NCI-H2107 treated with DMSO at 0.1 percent for 48 hours (cell line): ENCODE data around the gene BATF3.

Source experiments
- DNase-seq: peaks from one replicate; lab custom pipeline; 2025; ENCODE audit not compliant: unreplicated experiment; lab: John Stamatoyannopoulos, UW

Gene BATF3

DNA sequence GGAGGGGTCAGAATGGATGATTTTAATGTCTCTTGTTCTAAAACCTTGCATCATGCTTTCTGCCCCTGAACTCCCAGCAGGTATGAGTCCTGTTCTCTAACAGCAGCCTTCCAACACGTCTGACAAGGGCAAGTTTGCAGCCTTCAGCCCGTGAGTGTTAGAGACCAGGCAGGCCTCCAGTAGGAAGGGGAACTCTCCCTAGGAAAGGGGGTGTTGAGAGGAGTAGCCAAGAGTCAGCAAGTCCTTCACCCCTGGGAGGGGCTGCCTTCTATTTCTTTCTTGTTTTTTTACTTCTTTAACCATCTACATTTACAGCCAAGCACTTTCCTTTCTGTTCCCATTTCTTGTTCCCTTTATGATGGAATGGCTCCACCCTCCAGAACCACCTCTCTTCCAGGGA, 14.2 kb downstream of the BATF3 start:
- DNase-seq, result no peak

DNA sequence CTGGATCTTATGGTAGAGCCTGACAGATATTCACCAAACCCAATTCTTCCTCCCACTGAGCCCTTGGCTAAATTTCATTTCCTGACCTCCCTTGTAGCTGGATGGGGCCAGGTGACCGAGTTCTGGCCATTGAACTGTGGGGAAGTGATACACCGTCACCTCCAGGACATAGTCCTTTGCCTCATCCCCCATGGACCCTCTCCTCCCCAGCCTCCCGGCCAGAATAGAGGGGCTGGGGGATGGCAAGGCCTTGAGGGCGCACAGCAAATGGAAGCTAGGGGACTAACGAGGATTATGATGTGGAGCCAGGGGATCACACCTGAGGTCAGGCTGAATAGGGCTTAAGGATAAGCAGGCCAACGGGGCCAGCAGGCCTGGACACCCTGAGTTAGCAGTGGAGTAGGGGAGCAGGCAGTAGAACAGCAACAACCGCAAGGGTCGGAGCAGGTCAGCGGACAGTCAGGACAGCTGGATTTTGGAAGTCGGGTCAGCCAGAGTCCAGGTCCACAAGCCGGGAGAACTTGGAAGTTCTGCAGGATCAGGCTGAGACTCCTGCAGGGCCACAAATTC, 15.0 kb downstream of the BATF3 start:
- no peak for DNase-seq

DNA sequence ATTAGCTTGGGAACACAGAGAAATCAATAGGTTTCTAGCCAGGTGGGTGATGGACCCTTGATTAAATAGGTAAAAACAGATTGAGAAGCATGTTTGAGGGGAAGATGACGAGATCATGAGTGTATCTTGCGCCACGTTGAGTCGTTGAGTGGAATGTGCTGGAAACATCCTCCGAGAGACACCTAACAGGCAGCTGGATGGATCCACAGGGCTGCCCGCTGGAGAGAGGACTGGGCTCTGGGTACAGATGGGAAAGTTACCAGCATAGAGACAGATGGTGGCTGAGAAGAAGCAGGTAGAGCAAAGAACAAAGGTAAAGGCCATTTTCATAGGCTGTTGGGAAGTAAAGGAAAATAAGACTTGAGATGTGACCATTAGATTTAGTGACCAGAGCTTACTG, 15.6 kb downstream of the BATF3 start:
- DNase-seq, result no peak

DNA sequence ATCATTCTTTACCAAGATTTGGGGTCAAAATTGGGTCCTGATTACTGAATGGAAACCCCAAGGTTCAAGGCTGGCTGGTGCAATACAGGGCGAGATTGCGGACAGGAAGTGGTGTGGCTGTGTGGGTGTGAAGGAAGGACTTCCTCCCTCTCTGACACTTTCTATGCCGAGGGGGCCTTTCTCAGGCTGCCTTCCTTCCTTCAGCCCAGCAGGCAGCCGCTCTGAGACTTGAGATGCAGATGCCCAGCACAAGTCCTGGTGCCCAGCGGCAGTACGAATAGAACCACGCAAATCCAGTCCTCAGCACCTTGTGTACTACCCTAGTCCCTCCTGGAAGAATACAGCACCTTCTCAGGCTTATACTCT, 16.3 kb downstream of the BATF3 start:
- no peak for DNase-seq

DNA sequence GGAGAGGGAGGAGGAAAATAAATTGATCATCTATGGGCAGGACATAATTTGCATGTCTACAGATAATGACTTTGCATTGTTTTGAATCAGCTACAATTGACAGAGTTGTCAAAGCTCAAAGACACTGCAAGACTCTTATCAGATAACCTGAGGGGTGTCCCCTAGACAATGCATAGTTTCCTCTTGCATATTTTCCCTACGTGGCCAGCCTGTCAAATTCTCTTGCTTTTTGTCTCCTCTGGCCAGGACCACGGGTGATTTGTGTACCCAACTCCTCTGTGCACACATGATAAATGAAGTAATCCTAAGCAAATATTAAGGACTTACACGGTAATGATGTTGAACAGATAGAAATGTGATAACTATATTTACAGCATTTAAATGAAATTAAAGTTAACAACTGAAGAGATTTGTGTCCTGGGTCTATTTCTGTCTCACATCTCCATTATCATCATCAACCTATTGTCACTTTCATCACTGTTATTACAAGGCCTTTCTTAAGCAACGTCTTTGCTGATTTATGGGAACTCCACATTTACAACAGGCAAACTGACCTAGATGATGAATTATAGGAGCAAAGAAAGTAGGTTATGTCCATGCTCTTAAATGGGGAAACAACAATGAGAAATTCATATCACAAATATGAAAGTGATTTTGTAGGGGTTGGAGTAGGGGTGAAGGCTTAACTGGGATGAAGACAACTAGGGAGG, 18.8 kb downstream of the BATF3 start:
- DNase-seq, result no peak

DNA sequence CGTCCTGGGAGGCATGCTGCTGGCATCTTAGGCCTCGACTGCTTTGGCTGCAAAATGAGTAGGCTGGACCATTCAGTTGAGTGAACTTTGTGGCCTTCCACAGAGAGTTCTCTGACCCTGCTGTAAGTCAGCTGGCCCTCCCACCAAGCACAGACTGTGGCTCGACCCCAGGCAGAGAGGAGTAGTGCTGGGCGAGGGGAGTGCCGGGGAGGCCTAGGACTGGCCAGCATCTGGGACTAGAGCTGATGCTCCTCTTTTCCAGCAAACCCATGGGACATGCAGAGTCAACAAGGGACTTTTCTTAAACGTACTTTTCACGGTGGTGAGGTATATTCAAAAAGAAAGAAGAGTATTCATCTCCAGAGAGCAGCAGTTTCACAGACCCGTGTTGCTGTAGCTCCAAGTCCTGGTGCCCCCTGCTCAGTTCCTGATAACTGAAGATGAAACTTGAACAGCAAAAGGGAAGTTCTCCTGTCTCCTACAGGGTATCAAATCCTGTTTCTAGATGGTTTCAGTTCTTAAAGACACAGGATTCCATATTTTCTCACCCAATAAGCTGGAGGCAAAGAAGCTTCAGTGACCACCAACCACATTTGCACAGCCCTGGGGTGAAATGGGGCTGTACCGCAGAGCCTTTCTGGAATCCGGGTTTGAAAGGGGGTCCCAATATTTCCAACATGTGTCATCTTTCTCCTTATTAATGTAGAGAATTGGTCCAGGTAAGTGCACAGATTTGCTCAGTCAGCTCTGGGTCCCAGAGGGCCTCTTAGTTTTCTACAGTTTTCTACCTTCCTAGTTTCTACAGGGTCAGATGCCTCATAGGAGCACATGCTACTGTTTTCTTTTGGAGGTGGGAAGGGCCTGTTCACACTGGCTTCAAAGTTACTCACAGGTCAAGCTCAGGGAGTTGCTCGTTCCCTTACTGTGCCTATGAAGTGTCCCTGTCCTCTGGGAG, 20.9 kb downstream of the BATF3 start:
- no peak for DNase-seq

DNA sequence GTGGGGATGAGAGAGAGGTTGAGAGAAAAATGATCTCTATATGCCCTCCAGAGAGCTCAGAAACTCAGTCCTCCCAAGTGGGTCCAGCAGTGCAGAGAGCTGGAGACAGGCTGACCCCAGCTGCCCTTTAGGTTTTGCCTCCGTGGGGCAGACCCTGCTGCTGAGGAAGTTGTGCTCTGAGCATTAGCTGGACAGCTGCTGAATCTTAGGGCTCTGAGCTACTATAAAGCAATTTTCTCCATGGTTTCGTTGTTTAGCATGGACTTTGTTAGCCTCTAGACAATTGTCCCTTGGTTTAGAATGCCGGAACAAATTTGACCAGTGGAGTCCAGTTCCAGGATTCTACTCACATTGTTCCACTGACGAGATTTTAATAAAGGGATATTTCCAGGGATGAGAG, 22.1 kb downstream of the BATF3 start:
- DNase-seq, result no peak

DNA sequence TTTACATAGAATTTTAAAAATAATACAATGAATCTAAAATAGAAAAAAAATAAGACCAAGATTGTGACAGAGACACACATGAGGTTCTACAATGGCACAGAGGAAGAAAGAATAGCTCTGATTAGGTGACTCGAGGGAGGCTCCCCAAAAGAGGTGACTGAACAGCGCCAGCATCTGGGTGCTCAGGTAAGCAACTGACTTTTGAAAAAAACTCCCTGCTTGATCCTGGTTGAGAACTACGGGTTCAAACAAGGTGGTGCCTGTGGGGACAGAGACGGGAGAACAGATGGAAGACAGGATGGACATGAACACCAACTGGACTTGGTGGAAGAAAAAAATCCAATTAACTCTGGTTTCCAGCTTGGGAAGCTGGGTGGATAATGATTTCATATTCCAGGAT, 22.5 kb downstream of the BATF3 start:
- DNase-seq, result no peak

DNA sequence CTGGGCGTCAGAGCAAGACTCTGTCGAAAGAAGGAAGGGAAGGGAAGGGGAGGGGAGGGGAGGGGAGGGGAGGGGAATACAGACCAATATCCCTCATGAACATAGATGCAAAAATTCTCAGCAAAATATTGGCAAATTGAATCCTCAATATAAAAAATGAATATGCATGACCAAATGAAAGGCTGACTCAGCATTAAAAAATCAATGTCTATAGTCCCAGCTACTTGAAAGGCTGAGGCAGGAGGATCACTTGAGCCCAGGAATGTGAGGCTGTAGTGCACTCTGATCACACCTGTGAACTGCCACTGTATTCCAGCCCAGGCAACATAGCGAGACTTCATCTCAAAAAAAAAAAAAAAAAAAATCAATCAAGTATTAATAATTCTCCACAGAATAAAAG, 24.0 kb downstream of the BATF3 start:
- no peak for DNase-seq

DNA sequence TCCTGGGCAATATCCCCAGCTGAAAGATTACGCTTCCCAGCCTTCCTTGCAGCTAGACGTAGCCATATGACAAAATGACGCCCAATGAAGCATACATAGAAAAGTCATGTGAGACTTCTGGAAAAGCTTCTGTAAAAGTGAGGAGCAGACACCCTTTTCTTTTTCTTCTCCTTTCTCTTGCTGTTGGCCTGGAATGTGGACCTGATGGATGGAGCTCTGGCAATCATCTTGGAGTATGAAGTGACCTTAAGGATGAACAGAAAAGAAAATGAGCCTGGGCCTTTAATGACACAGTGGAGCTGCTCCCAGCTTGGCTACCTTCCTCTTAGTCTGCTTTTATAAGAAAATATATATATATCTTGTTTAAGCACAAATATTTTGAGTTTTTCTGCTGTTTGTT, 24.8 kb downstream of the BATF3 start:
- DNase-seq, result no peak

DNA sequence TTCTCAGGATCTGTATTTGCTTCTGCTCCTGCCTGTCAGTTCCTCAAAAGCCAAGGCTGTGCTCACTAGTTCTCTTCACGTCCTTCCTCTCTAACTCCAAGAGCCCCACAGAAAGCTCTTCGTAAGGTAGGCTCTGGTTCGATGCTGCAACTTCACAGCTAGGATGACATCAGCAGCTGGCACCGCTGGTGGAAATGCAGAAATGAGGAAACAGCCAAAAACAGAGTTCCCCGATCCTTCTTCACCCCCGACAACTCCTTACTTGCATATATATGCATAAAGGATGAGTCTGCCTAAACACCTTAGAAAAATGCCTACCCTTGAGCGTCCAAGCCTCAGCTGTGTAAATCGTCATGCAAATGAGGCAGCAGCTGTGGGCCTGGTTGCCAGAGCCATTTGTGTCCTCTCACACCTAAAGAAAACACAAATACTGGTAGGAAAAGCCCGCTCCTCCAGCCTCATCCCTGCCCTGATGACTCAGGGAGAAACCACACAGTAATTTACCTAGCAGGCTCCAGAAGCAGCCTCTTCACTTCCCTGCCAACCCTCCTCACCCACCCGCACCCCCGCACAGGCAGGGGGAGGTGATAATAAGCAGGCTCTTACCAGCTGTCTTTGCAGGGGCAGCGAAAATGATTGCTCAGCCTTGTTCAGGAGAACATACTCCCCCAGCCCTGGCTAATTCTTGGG, 28.2 kb downstream of the BATF3 start:
- peak; percentile 93 for DNase-seq

DNA sequence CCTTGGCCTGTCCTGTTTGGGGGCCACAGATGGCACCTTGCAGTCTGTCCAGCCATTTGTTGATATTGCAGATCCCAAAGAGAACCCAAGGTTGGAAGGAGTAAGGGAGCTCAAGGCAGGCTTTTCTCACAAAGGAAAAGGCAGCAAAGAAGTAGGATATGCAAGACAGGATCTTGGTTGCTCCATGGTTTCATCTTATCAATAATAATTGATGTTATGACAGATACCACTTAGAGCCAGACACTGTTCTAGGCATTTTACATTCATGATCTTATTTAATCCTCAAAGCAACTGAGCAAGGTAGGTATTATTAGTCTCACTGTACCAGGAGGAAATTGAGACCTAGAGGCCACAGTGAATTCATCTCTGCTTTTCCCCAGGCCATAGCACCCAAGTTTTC, 28.8 kb downstream of the BATF3 start:
- no peak for DNase-seq

DNA sequence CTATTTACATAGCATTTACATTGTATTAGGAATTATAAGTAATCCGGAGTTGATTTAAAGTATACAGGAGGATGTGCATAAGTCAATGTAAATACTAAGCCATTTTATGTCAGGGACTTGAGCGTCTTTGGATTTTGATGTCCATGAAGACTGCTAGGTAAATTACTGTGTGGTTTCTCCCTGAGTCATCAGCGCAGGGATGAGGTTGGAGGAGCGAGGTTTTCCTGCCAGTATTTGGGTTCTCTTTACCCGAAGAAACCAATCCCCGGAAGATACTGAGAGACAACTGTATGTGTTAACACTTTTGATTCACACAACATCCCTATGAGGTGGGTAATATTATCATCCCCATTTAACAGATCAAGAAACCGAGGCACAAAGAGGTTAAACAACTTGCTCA, 29.3 kb downstream of the BATF3 start:
- no peak for DNase-seq

DNA sequence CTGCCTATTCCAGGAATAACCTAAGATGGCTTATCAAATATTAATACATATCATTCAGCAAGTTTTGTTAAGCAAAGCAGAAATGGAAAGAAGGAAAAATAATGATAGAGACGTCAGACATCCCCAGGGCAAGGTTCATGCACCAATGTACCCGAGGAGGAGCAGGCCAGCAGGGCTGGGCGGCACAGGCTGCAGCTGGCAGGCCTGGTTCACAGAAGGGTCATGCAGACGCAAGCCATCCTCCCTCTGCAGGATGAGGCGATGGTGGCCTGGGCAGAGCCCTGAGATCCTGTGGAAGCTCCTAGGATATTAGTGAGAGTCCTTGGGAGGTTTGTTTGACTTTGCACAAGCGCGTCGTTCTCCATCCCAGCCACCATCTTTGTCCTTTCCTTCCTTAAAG, 30.0 kb downstream of the BATF3 start:
- DNase-seq, result no peak

DNA sequence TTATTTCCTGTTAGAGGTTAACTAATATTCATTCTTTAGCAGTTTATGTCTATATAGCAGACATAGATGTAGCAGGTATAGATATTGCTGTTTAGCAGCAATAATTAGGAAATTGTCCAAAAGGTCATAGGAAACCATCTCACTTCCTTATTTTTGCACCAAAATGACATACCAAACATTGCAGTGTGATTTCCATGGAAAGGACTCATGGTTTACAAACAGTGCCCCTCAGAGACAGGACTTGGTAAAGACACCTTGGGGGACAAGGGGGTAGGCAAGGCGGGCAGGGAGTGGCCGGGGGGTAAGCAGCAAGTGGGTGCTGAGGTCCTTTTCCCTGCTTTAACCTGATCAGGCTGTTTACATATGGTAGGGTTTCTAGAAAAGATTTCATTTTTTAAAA, 30.5 kb downstream of the BATF3 start:
- no peak for DNase-seq

DNA sequence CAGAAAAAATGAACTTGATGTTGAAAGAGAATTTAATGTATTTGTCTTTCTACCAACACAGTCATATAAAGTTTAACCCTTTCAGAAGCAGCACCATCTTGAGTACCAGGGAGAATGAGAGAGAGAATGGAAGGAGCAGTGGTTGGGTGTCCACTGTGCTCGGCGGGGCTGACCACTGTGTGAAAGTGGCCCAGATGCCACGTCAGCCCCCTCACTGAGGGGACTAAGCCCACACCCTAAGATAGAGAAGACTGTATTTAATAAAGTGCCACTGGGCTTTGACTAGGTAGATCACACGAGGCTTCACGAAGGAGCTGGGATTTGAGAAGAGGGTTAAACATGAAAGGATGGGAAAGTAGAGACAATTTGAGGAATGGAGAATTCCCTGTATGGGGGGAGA, 31.2 kb downstream of the BATF3 start:
- DNase-seq, result no peak

DNA sequence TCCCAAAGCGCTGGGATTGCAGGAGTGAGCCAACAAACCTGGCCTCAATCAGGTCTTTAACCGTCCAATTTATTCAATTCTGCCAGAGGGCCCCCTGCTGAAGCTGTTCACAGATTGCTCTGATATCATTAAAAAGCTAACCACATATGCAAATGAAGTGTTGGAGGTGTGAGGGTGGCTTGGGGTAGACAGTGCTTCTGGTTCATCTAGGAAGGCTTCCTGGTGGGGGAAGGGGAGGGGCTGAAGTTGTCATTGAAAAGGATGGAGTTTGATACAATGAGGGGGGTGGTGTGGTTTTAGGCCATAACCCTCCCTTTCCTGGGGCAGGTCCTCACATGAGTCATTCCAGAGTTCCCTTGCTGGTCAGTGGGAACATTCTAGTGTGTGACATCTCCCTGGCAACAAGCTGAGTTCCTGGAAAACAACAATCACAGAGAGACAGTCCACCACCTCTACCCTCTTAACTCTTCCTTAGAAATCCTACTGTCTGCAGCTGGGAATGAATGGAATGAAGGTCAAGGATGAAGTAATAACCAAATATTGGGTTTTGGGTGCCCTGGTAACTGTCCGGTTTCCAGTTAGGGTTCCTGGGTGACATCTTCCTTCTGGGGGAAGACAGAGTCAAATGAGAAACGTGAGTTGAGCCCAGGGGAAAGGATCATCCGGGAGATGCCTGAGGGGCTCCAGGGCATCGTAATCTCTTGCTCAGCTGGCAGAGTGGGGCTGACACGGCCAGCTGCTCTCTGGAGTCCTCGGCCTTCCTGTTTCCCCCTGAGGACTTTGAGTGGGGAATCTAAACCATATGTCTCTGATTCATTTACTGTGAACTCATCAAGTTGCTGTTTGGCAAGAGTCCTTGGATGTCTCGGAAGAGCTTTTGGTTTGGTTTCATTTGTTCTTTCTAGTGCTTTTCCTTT, 32.2 kb downstream of the BATF3 start:
- no peak for DNase-seq

DNA sequence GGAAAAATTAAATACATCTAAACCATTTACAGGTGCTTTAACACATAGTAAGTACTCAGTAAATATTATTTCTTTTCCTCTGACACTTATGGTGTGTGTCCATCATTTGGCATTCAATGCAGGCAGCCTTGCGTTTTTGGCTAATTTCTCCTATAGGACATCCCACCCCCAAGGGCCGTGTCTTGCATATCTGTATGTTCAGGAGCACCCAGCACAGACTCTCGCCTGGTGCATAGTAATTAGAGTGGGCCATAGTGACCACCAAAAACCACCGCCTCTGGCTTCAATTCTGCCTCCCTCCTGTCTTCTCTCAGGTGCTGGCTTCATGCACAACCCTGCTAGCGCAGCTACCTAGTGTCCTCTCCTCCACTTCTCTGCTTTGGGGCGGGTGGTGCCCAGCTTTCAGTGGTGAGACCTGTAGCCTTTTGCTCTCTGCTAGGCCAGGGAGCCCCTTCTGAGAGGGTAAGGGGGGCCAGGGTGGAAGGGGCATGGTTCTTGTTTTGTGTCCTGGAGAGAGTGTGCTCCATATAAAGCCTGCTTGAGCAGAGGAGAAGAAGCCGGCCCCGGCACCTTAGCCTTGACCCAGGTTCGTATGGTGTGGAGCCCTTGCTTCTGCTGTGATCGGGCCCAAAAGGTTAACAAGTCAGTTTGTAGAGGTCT, 33.4 kb downstream of the BATF3 start:
- no peak for DNase-seq

DNA sequence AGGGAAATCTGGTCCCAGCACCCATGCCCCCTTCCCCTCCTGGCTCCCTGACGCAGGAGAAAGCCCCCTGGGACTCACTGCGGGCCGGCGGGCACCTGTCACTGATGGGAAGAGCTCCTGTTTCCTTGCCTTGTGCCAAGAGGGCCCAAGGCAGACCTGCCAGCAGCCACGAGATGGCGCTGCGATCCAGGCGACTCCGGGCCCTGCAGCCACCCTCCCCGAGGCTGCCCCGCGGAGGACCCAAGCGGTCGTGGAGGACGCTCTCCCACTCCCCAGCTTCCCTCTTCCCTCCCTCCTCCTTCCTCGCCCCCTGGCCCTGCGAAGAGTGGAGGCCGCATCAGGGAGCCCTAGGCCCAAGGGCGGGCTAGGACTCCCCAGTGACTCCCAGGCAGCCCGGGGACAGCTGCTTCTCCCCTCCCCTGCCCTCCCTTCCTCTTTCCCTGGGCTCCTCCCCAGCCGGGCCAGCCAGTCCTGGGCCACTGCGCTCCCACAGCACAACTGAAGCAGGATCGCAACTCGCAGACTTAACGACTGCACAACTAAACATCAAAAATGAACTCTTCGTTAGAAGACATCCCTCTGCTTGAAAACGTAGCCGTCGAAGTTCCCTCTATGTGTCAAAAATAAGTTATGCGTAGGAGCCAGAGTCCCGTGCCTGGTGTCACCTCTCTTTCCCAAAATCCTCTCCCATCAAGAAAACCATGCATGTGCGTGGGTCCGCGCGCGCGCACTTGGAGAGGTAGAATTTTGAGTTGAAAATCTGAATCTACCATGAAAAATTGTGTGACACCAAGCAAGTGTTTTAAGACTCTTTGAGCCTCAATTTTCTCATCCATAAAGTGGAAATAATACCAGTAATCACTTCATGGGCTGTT, 34.2 kb downstream of the BATF3 start:
- peak; percentile 74 for DNase-seq
